Measurements from ENCODE around the gene OR51E2.
A peak's percentile ranks its signal among the peaks of the same experiment; 100 is the strongest.

The OR51E2 gene

DNA sequence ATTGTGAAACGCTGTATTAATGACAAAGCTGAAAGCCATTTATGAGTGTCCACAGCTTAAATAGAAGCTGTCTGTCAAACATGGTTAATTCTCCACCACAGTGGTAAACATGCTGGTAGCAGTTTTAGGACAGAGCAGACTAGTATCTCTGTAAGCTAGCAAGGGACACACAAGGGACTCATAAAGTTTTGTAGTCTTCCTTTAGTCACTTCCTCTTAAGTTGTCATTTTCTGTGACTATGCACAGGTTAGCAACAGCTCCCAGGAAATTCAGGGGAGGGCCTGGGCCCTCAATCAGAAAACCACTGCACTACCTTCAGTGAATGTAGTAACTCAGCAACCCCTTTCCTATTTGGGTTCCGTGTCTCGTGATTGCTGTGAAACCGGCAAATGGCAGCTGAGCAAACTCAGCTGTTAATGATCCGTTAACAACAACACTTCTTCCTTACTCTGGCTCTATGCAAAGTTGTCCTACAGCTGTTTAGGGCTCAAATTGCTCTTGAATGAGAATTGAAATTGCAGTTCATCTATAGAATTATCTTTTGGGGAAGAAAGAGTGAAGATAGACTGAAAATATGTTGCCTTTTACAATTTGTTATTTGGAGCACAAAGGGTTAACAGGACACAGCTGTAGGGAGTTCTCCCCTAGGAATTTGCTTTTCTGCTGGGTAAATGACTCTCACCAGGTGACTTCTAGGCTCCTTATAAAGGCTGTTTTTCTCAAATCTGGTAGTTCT, 6.6 kb upstream of the OR51E2 start, which contains the start of gene MMP26:
MMP26 (plus strand) TSS at position 731 of the 736 bp plus-strand sequence.
- Histone ChIP-seq H3K27ac (ENCODE audit: insufficient read depth in 1 of 2, low read depth in 1 of 2, low read length in 2 of 2, poor library complexity in 1 of 2, severe bottlenecking in 2 of 2) (no peak within 1 kb of the TSS), H3K27me3 (replicated peaks in 2 of 5; ENCODE audit: control insufficient read depth in 4 of 5, insufficient read depth in 5 of 5, low read length in 4 of 5) (no peaks in the 10 kb centered on the region), H3K9me3 (ENCODE audit: control extremely low read depth in 1 of 5, control insufficient read depth in 4 of 5, insufficient read depth in 2 of 5, low read depth in 1 of 5, low read length in 4 of 5) (no peaks in the 10 kb centered on the region), H3K4me3 (ENCODE audit: control insufficient read depth in 1 of 7, extremely low read depth in 1 of 7, insufficient read depth in 4 of 7, low read depth in 2 of 7, low read length in 6 of 7) (no peak within 1 kb of the TSS), H3K4me1 (ENCODE audit: control extremely low read depth in 1 of 4, control insufficient read depth in 4 of 4, insufficient read depth in 4 of 4, low read length in 3 of 4) (no peaks in the 10 kb centered on the region), H3K36me3 (ENCODE audit: control insufficient read depth in 4 of 4, insufficient read depth in 4 of 4, low read length in 3 of 4) (no peaks in the 10 kb centered on the region)
- POLR2A ChIA-PET, result no interaction called here
- CTCF ChIA-PET, result no interaction called here
- DNase-seq, result peak in 1 of 3 donors; percentile 3
- WGBS (ENCODE audit: insufficient coverage), result 84% methylated on average over 5 of the region's 5 CpGs

DNA sequence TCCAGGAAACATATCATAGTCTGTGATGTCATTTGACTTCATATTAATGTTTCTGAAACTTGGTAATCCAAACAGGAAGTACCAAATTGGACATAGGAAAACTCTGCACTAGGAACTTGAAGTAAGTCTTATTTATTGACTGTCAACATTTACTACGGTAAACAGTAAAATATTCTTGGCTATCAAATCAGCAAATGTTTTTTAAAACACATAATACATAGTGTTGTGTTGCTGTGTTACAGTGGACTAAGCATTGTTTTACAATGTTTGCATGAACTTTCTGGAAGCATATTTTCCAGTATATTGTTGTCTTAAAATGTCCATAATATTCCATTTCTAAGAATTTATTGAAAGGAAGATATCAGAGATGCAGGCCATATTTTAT, 2.8 kb upstream of the OR51E2 start:
- no peaks in the 10 kb centered on the region for H3K4me1 ChIP-seq (ENCODE audit: control extremely low read depth in 1 of 4, control insufficient read depth in 4 of 4, insufficient read depth in 4 of 4, low read length in 3 of 4)
- no peaks in the 10 kb centered on the region for H3K36me3 ChIP-seq (ENCODE audit: control insufficient read depth in 4 of 4, insufficient read depth in 4 of 4, low read length in 3 of 4)
- H3K27me3 ChIP-seq (replicated peaks in 2 of 5; ENCODE audit: control insufficient read depth in 4 of 5, insufficient read depth in 5 of 5, low read length in 4 of 5), result no peaks in the 10 kb centered on the region
- no peak for DNase-seq
- ChIA-PET CTCF (no interaction called here), POLR2A (no interaction called here)
- H3K27ac ChIP-seq (ENCODE audit: insufficient read depth in 1 of 2, low read depth in 1 of 2, low read length in 2 of 2, poor library complexity in 1 of 2, severe bottlenecking in 2 of 2), result no peak overlapping the region
- no CpG with 5 or more reads among the region's 1 CpG for WGBS (ENCODE audit: insufficient coverage)
- H3K4me3 ChIP-seq (ENCODE audit: control insufficient read depth in 1 of 7, extremely low read depth in 1 of 7, insufficient read depth in 4 of 7, low read depth in 2 of 7, low read length in 6 of 7), result no peak overlapping the region
- H3K9me3 ChIP-seq (ENCODE audit: control extremely low read depth in 1 of 5, control insufficient read depth in 4 of 5, insufficient read depth in 2 of 5, low read depth in 1 of 5, low read length in 4 of 5), result no peaks in the 10 kb centered on the region

DNA sequence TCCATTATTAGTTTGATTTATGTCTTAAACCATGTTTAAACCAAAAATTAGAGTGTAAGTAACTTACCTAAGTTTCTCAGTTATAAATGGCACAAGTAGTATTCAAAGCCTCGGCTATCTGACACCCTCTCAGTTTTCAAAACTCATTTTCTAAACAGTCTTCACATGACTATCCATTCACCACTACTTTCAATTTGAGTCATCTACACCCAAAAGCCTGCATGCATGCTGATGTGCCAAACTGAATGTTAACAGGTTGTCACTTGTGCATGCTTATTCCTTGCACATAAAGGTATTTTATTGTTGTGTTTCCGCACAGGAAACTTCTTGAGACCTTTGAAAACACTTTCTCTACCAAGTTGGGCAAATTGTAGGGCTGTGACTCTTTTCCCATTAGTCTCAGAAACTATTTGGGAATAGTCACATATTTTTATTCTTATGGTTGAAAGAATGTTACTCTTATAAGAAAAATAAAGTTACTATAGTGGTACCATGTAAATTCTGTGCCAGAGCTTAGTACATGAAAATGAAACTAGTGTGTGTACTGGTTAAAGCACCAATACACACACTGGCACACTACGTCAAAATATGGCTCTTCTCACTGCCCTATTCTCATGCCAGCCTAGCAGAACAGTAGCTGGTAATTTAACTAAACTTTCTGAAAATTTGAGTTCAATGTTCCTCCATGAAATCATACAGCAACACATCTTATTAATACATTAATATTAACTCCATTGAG, 2.2 kb upstream of the OR51E2 start:
- Histone ChIP-seq H3K27ac (ENCODE audit: insufficient read depth in 1 of 2, low read depth in 1 of 2, low read length in 2 of 2, poor library complexity in 1 of 2, severe bottlenecking in 2 of 2) (no peak overlapping the region), H3K36me3 (ENCODE audit: control insufficient read depth in 4 of 4, insufficient read depth in 4 of 4, low read length in 3 of 4) (no peaks in the 10 kb centered on the region), H3K27me3 (replicated peaks in 2 of 5; ENCODE audit: control insufficient read depth in 4 of 5, insufficient read depth in 5 of 5, low read length in 4 of 5) (no peaks in the 10 kb centered on the region), H3K4me1 (ENCODE audit: control extremely low read depth in 1 of 4, control insufficient read depth in 4 of 4, insufficient read depth in 4 of 4, low read length in 3 of 4) (no peaks in the 10 kb centered on the region), H3K9me3 (ENCODE audit: control extremely low read depth in 1 of 5, control insufficient read depth in 4 of 5, insufficient read depth in 2 of 5, low read depth in 1 of 5, low read length in 4 of 5) (no peaks in the 10 kb centered on the region), H3K4me3 (ENCODE audit: control insufficient read depth in 1 of 7, extremely low read depth in 1 of 7, insufficient read depth in 4 of 7, low read depth in 2 of 7, low read length in 6 of 7) (no peak overlapping the region)
- no peak for DNase-seq
- POLR2A ChIA-PET, result no interaction called here
- WGBS (ENCODE audit: insufficient coverage), result 100% methylated on average over 3 of the region's 3 CpGs
- CTCF ChIA-PET, result no interaction called here

DNA sequence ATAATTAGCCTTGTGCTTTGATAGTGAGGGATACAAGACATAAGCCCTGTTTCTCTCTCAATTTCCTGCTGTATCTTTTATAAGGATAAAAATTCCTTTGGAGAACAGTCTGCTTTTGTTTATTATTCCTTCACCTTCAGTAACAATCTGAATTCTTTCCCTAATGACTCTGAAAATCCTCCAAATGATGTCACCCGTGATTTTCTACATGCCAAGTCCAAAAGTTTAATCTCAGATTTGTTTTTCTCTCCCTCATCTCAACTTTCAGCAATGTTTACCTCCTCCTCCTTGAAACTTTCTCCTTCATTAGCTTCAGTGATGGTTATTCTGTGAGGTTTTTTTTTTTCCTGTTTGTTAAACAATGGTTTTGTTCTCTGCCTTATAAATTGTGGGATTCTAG, 2.2 kb downstream of the OR51E2 start:
- ChIA-PET POLR2A (no interaction called here), CTCF (no interaction called here)
- WGBS (ENCODE audit: insufficient coverage), result 100% methylated on average over 1 of the region's 1 CpG
- H3K27me3 ChIP-seq (replicated peaks in 2 of 5; ENCODE audit: control insufficient read depth in 4 of 5, insufficient read depth in 5 of 5, low read length in 4 of 5), result no peaks in the 10 kb centered on the region
- H3K36me3 ChIP-seq (ENCODE audit: control insufficient read depth in 4 of 4, insufficient read depth in 4 of 4, low read length in 3 of 4), result no peaks in the 10 kb centered on the region
- no peak overlapping the region for H3K4me3 ChIP-seq (ENCODE audit: control insufficient read depth in 1 of 7, extremely low read depth in 1 of 7, insufficient read depth in 4 of 7, low read depth in 2 of 7, low read length in 6 of 7)
- no peak for DNase-seq
- no peaks in the 10 kb centered on the region for H3K9me3 ChIP-seq (ENCODE audit: control extremely low read depth in 1 of 5, control insufficient read depth in 4 of 5, insufficient read depth in 2 of 5, low read depth in 1 of 5, low read length in 4 of 5)
- H3K27ac ChIP-seq (ENCODE audit: insufficient read depth in 1 of 2, low read depth in 1 of 2, low read length in 2 of 2, poor library complexity in 1 of 2, severe bottlenecking in 2 of 2), result no peak overlapping the region
- H3K4me1 ChIP-seq (ENCODE audit: control extremely low read depth in 1 of 4, control insufficient read depth in 4 of 4, insufficient read depth in 4 of 4, low read length in 3 of 4), result no peaks in the 10 kb centered on the region

DNA sequence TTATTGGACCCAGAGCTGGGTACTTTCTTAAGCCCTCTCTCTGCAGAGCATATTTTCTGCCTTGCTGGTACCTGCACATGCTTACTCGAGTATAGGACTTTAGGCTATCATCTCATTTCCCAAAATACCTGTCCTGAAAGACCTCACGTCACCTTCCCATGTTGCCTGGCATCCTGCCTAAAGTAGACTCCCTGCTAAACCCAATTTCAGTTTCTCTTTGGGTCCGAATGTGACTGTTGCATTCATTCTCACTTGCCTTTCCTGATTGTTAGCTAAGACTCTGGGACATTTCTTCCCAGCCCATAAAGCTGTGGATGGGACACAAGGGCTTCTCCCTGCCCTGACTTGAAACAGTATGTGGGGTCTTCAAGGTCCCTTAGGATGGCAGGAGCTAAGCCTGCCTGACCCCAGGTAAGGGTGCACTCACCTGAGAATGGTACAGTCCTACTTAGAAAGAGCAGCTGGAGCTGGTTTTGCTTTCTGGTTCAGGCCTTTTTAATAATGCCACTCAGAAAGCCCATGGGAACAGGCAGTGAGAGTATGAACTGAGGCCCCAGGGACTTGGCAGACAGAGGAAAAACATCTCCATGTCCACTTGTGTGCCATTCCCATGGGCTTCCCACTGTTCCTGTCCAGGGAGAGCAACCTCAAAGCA, 12.9 kb downstream of the OR51E2 start:
- POLR2A ChIA-PET, result no interaction called here

DNA sequence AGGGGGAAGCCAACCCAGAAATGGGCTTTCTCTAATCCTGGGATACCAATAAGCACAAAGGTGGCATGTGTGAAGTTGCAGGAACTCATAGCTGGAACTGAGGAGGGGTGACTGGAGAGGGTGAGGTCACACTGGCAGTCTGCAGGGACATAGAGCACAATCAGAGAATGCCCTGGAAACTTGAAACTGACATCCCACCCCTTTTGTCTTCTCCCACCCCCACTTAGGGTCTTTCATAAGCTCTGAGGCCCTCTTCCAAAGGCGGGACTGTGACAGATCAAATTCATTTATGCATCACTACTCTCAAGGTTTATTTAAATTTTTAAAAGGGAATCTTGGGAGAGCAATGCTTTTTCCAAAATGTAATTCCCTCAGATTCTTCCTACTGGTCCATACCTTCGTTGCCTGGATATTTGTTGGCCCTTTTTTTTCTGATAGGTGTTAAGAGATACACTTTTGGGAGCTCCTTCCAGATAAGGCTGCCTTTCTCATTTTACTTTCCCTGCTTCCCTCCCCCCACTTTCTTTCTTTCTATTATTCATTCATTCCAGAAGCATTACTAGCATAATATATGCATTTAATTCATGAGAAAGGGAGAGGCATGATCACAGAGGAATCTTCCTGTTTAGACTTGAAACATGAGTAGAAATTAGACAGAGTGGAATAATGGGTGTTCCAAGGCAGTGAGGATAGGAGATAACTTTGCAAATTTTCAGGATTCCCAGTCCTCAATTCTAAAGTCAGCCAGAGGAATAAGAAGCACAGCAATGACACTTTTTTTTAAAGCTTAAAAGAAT, 14.8 kb downstream of the OR51E2 start:
- Histone ChIP-seq H3K4me3 (ENCODE audit: control insufficient read depth in 1 of 7, extremely low read depth in 1 of 7, insufficient read depth in 4 of 7, low read depth in 2 of 7, low read length in 6 of 7) (no peak overlapping the region), H3K27me3 (replicated peaks in 2 of 5; ENCODE audit: control insufficient read depth in 4 of 5, insufficient read depth in 5 of 5, low read length in 4 of 5) (no peaks in the 10 kb centered on the region), H3K27ac (ENCODE audit: insufficient read depth in 1 of 2, low read depth in 1 of 2, low read length in 2 of 2, poor library complexity in 1 of 2, severe bottlenecking in 2 of 2) (no peak overlapping the region), H3K9me3 (ENCODE audit: control extremely low read depth in 1 of 5, control insufficient read depth in 4 of 5, insufficient read depth in 2 of 5, low read depth in 1 of 5, low read length in 4 of 5) (no peaks in the 10 kb centered on the region), H3K4me1 (ENCODE audit: control extremely low read depth in 1 of 4, control insufficient read depth in 4 of 4, insufficient read depth in 4 of 4, low read length in 3 of 4) (no peaks in the 10 kb centered on the region), H3K36me3 (ENCODE audit: control insufficient read depth in 4 of 4, insufficient read depth in 4 of 4, low read length in 3 of 4) (no peaks in the 10 kb centered on the region)
- DNase-seq, result no peak
- ChIA-PET POLR2A (no interaction called here), CTCF (interaction anchor here (1.2 kb wide), 1 partner anchor 46 kb away, joined by 3 read pairs; the partner anchor contains the start of gene OR51D1)
- WGBS (ENCODE audit: insufficient coverage), result 100% methylated on average over 2 of the region's 2 CpGs

More for the DNA sequence above, 12.9 kb downstream of the OR51E2 start:
- no peaks in the 10 kb centered on the region for H3K9me3 ChIP-seq (ENCODE audit: control extremely low read depth in 1 of 5, control insufficient read depth in 4 of 5, insufficient read depth in 2 of 5, low read depth in 1 of 5, low read length in 4 of 5)
- H3K27ac ChIP-seq (ENCODE audit: insufficient read depth in 1 of 2, low read depth in 1 of 2, low read length in 2 of 2, poor library complexity in 1 of 2, severe bottlenecking in 2 of 2), result no peak overlapping the region
- no peaks in the 10 kb centered on the region for H3K4me1 ChIP-seq (ENCODE audit: control extremely low read depth in 1 of 4, control insufficient read depth in 4 of 4, insufficient read depth in 4 of 4, low read length in 3 of 4)
- H3K4me3 ChIP-seq (ENCODE audit: control insufficient read depth in 1 of 7, extremely low read depth in 1 of 7, insufficient read depth in 4 of 7, low read depth in 2 of 7, low read length in 6 of 7), result no peak overlapping the region
- CTCF ChIA-PET, result no interaction called here
- no peaks in the 10 kb centered on the region for H3K27me3 ChIP-seq (replicated peaks in 2 of 5; ENCODE audit: control insufficient read depth in 4 of 5, insufficient read depth in 5 of 5, low read length in 4 of 5)
- WGBS (ENCODE audit: insufficient coverage), result 96% methylated on average over 3 of the region's 3 CpGs
- DNase-seq, result no peak
- no peaks in the 10 kb centered on the region for H3K36me3 ChIP-seq (ENCODE audit: control insufficient read depth in 4 of 4, insufficient read depth in 4 of 4, low read length in 3 of 4)
